Superior temporal gyrus (tissue), 1 donor: ENCODE results near the gene FASN.

ENCODE experiments used
- DNase-seq: peaks from one replicate; pipeline ENCODE4 v3.0.0-alpha.2; 2016; ENCODE audit errors: extremely low spot score

The FASN gene

DNA sequence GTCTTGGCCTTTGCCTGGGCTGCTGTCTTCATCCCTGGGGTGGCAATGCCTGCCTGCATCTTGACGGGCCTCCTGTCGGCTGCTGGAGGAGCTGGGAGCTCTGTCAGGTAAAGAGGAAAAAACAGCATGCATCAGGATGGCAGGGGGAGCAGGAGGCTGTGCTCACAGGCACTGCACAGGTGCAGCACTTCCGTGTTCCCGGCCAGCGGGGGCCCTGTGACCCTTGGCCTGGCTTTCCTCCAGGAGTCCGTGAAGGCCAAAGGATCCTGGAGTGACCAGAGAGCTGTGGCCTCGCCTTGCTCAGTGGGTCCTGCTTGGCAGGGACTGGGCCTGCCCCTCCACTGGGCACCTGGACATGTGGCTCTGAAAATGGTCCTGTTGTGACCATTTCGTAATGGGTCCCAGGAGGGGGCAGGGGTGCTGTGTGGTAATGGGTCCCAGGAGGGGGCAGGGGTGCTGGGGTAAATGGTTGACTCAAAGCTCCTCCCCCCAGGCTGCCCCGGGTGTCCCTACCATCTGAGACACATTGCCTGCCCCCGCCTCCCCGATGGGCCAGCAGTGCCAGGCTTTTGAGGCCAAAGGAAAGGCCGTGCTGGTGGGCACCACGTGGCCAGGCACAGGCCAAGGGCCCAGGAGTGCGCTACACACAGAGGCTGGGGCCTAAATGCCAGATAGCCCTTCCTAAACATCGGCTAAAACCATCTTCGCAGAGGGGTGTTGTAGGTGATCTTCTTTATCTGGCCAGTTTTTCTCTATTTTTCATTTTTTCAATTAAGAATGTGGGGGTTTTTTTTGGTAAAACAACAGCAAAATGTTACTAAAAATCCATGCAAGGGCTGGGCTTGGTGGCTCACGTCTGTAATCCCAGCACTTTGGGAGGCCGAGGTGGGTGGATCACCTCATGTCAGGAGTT lies 4.0 kb upstream of the FASN start:
- no peak for DNase-seq

DNA sequence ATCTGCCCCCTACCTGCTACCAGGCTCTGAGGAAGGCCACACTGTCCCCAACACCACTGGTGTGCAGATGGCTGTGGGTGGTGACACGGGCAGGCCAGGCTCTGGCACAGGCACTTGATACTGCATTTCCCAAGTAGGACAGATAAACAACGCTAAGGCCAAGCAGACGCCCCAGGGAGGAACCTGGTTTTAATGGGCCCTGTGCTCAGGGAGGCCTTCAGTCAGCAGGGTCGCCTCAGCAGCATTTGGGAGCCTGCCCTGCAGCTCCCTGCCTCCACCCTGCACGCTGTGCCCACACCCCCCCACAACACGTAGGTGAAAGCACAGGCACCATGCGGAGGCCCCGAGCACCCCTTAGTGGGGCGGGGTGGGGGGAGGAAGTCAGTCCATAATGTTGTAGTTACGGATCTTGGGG lies 3.3 kb upstream of the FASN start:
- no peak for DNase-seq

DNA sequence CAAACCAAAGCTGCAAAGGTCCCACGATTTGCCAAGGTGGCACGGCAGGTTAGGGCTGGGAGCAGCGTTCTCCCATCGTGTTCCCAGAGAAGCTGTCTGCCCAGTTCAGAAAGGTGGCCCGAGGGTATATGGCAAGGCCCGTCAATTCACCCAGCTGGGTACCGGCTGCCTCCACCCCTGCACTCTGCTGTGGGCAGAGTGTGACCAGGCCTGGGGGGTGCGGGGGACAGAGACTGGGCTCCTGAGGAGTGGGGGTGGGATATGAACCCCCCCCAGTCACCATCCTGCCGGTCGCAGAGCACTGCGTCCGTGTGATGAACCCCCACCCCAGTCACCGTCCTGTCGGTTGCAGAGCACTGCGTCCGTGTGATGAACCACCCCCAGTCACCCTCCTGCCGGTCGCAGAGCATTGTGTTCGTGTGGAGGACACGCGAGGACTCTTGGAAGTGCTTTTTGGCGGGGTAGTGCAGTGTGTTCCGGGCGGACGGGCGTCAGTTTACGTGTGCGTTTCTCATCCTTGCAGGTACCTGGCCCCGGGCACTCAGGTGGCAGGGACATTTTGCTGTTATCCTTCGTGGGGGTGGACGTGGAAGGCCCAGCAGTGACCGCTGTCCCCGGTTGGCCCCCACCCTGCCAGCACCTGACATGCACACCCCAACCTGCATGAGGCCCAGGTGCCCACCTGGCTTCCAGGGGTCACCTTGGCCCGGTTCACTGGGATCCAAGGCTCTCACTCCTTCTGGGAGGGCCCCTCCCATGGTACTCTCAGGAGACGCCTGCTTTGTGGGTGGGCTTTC lies 2.7 kb upstream of the FASN start:
- no peak for DNase-seq

DNA sequence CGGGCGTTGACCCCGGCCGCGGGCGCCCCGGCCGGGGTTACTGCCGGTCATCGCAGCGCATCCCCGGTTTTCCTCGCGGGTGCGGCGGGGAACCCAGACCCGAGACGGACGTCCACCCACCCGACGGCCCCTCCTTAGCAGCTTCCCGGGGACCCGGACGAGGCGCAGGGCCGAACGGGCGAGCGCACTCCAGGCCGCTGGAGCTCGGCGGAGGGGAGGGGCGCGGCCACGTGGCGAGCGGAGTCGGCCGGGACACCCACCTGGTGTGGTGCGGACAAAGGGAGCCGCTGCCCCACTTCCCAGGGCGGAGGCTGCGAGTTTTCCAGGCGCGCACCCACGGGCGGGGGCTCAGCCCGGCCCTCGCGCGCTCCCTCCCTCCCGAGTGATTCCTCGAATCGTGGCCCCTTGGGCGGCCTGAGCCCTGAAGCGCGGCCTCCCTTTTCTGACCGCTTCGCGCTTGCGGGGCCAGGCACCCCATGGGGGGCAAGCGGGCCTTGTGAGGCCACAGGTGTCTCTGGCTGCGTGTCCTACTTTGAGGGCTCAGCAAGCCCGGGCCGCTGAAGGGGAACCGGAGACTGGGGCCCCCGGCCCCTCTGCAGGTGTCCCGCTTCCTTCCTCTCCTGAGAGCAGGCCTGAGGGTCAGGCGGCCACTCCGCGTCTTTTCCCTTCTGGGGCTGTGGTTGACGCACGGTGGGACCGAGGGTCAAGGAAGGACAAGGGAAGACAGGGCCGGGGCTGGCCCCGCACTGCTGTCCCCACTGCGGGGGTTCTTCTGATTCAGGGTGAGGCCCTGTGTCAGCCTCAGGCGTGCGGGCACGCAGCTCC lies 1.1 kb upstream of the FASN start:
- no peak for DNase-seq

DNA sequence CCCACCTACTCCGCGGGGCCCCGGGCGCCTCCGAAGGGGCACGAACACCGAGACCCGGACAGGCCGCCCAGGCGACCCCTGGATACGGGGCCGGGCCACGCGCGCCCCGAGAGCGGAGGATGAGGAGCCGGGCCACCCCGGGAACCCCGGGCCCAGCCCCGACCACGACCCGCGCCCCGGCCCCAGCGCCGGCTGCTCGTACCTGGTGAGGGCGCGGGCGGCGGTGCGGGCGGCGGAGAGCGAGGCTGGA lies 192 bp downstream of the FASN start:
- DNase-seq = no peak

DNA sequence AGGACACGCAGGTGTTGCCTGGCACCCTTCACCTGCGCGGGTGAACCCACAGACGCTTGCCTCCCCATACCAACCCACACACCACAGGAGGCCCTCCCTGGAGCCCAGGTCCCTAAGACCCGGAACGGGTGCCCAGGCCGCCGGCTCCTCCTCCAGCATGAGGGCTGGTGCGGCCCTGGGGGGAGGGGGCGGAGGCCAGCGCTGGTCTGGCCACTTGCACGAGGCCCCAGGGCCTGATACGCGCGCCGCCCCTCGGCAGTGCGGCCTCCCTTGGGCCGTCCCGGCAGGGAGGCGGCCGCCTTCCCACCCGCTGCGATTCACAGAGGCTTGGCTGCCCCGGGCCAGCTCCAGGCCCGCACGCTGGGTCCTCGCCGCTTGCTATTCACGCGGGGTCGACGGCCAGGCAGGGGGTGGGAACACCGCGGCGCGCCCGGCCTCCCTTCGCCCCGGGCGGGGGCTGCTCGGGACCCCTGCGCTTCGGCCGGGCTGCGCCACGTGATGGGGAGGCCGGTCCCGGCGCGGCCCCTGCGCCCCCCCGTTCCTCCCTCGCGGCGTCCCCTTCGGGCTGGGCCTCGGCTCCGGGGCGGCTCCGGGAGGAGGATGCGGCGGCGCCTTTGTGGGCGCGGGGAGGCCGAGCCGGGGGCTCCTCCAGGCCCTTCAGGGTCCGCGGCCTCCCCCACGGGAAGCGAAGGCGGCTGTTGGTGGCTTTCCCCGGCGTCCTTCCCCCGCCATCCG lies 685 bp downstream of the FASN start:
- no peak for DNase-seq

DNA sequence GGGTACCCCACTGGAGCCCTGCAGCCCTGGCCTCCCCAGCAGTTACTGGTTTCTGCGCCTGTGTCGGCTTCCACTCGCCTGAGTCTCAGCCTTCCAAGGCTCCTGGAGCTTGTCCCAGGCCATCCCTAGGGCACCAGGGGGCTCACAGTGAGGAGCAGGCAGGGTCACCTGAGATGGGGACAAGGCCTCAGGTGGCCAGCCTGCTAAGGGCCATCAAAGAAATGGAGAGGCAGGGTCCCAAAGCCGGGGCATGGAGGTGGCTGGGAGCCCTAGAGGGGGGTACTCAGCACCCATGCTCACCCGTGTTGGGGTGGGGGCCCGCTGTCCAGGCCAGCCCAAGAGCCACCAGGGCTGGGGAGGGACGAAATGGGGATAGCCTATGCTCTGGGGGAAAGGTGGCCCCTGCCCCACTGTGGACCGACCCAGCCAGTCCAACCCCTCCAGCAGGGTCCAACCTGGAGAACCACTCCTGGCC lies 1.3 kb downstream of the FASN start:
- DNase-seq = no peak

DNA sequence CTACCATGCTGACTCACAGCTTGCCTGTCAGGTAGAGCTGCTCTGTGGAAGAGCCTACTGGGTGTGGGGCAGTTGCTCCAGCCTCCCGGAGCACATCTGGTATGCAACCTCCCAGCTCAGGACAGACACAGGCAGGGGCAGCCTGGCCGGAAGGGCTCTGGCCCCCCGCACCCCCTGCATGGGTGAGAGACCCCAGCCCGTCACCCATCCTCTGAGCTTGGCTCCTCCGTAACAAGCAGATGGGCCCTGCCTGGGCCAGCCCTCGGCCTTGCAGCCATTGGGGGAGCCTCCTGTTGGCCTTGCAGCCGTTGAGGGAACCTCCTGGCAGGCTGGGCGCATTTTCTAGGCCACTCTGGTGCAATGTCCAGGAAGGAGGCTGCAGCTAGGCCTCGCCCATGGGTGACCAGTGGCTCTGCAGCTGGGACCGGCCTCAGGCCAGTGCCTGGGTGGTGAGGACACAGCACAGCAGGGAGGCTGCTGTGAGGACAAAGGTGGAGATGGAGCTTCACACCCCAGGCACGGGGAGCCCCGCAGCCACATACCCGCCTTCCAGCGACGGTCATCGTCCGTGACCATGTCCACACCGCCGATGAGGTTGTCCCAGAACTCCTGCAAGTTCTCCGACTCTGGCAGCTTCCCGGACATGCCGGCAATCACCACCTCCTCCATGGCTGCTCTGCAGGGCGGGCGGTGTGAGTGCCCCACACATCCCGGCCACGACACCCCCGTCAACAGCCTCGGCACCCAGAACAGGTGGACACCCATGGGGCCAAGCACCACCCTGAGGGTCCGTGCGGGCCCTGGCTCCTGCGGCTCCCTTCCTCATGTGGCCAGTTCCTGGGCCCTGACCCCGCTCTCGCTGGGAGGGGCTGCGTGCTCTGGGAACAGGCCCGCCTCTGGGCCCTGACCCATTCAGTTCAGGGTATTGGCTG lies 2.0 kb downstream of the FASN start:
- DNase-seq = no peak

DNA sequence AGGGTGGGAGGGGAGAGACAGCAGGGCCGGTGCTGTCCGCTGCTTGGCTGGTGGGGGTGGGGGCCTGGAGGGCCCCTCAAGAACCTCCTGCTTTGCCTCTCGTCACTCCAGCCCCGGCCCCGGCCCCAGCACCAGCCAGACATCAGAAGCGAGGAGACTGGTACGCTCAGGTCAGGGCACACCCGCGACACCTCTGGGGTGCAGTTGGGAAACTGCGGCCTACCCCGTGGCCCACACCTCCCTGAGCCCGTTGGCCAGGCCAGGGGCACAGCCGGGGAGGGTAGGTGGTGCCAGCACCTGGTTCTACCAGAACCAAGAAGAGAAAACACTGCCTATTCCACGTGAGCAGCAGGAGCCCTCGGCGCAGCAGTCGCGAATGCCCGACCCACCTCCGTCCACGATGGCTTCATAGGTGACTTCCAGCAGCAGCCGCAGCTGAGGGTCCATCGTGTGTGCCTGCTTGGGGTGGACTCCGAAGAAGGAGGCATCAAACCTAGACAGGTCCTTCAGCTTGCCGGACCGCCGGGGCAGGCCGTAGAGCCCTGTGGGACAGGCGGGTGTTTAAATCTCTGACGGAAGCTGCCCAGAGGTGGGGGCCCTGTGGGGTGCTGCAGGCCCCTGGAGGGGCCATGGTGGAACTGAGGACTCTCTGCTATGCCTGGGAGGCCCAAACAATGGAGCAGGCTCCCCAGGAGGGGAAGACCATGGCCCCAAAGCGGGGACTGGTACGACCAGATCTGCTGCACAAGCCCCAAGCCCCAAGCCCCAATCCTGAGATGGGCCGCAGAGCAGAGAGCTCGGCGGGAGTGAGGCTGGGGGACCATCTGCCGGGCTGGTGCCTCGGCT lies 2.9 kb downstream of the FASN start:
- DNase-seq = no peak

DNA sequence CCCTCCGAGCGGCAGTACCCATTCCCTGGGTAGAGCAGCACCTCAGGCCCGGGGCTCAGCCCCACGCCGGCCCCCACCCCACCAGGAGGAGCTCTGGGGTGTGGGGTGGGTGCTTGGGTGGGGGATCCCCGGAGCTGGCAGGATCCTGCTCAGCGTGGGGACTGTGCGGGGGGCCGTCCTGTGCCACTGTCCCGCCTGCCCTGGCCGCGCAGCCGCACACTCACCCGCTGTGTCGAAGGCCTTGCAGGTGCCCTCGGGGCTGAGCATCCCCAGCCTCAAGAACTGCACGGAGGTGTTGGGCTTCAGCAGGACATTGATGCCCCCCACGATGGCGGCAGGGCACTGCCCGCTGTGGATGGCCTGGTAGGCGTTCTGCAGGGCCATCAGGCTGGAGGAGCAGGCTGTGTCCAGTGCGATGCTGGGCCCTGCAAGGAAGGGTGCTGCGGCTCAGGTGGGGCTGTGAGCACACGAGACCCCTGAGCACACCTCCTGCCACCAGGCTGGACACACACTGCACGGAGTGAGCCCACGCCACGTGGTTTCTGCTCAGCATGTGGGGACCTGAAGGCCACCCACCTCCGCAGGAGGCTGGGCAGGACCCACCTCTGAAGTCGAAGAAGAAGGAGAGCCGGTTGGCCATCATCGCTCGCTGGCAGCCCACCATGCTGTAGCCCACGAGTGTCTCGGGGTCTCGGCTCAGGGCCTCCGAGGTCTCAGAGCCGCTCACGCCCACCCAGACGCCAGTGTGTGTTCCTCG lies 4.9 kb downstream of the FASN start:
- no peak for DNase-seq

DNA sequence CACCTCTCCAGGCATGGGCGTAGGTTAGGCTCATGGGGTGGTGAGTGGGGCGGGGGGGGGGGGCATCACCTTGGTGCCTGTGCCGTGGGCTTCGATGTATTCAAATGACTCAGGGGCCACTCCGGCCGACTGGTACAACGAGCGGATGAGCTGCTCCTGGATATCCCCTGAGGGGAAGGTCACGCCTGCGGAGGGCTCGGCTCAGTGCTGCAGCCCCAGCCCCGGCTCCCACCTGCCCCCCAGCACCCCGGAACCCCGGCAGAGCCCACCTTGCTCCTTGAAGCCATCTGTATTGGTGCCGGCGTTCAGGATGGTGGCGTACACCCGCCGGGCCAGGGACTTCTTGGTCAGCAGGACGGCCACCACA lies 5.4 kb downstream of the FASN start:
- no peak for DNase-seq

DNA sequence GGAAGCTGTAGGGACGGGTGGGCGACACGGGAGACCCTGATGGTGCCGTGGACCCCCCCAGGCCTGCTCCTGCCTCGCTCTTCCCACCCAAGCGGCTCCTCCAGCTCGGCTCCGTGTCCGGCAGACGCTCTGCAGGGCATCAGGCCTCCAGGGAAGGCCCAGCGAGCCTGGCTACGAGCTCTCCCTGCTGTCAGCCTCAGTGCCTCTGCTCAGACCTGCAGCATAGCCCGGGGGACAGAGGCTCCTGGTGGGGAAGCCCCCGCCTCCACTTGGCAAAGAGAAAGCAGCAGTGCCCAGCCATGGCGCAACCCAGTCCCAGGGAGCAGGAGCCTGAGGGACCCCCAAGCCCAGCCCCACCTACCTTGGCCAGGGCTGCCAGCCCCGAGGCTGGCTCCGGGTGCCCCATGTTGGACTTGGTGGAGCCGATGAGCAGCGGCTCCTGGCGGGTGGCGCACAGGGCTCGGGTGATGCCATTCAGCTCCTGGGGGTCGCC lies 5.9 kb downstream of the FASN start:
- DNase-seq = no peak

DNA sequence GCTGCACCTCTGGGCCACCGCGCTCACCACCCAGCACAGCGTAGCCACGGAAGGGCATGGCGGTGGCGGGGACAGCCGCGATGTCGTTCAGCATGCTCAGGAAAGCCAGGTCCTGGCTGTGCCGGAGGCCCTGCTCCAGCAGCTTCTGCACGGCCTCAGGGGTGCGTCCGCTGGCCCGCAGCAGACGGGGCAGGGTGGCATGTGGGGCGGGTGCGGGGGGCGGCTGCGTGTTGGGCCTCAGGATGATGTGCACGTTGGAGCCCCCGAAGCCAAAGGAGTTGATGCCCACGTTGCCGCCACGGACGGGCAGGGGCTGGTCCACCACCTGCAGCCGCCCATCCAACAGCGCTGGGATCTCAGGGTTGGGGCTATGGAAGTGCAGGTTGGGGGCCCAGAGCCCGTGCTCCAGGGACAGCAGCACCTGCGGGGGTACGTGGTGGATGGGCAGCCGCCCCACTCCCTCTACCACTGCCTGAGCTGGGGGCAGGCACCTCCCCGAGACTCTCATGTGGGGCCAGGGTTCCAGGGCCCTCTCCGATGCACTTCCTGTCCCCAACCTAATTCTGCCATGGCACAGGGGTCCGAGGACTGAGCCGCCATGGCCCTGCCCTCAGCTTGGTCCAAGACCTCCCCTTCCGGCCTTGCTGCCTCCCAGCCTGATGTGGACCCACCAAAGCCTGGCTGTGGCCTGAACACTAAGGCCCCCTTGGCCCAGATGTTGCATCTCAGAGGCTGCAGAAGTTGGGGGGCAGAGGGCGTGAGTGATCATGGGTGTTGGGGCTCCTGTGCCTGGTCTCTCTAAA lies 6.6 kb downstream of the FASN start:
- DNase-seq = no peak

DNA sequence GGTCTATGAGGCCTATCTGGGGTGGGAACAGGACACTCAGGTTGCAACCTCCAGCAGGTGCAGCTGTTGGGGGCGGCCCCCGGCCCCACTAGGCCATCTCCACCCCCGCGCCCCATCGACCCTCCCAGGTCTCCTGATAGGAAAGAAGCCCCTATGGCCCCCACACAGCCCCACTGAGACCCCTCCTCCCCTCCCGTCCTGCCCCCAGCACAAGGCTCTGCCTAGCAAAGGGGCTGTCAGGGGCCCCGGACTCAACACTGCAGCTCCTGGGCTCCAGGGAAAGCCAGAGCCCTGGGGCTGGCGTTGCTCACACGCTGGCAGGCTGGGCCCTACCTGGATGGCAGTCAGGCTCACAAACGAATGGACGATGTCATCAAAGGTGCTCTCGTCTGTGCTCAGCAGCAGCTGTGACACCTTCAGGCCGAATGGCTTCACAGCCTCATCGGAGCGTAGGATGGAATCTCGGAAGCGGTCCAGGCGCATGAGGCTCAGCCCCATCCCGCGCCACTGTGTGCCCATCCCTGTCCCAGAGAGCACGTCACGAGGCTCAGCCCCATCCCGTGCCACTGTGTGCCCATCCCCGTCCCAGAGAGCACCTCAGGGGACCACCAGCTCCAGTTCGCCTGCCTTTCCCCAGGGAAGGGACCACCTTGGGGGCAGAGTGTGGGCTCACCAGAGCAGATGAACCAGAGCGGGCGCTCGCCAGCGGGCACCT lies 7.3 kb downstream of the FASN start:
- DNase-seq = no peak

DNA sequence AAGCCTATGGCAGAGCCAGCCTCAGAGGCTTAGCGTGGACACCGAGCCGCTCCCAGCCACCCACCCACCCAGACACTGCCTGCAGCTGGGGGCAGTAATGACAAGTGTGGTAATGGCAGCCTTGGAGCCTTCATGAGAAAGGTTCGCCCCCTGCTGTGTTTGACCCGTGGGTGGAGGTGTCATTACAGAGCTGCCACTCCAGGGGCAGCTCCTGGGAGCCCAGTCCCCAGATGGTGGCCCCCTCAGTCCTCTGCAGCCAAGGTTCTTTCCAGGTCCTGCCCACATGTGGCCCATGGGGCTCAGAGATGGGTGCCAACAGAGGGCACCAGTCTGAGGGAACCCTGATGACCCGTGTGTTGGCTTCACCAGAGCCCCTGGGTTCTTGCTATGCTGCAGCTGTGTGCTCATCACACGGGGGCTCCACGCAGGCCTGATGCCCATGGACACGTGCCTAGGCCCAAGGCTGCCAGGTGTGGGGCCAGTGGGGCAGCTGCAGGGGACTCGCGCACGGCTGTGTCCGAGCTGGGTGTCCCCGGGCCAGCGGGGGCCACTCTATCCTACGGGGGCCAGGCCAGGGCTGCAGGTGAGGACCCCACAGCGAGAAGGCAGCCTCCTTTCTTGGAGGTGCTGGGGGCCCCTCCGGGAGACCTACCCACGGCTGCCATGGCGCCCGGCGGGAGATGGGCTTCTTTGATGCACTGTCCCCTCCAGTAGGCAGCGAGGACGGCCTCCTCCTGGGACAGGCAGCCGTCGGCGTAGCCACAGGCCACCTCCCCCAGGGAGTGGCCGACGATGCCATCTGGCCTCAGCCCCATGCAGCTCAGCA lies 8.1 kb downstream of the FASN start:
- DNase-seq = no peak
